GM12864 (cell line): Measurements from ENCODE around the gene PEX5.

Source experiments
- DNase-seq: peaks from one replicate; pipeline ENCODE4 v3.0.0-alpha.2; 2011; ENCODE audit warnings: low read depth
- H3K4me3 ChIP-seq: 2 replicates; pipeline ENCODE4 v1.5.1; 2011; ENCODE audit warnings: mild to moderate bottlenecking, low read depth, low read length, control low read depth
- CTCF ChIP-seq: IDR thresholded peaks from 2 replicates; pipeline ENCODE4 v1.5.1; 2011; ENCODE audit warnings: low read depth, mild to moderate bottlenecking, moderate library complexity, low read length, control low read depth, inconsistent platforms; ENCODE audit errors: missing control alignments

Gene PEX5

GRCh38 chr12:7160183-7160582 is 29.3 kb upstream of the PEX5 start:
- H3K4me3 ChIP-seq = no peak overlapping the region

GRCh38 chr12:7161327-7161726 is 28.2 kb upstream of the PEX5 start:
- no peak for TF ChIP-seq CTCF
- DNase-seq = no peak
- H3K4me3 ChIP-seq = no peak overlapping the region

More at GRCh38 chr12:7160183-7160582, 29.3 kb upstream of the PEX5 start:
- no peak for DNase-seq
- no peak for TF ChIP-seq CTCF

- DNase-seq = no peak
- H3K4me3 ChIP-seq = no peak overlapping the region
- TF ChIP-seq CTCF = no peak
These were observed 27.7 kb upstream of the PEX5 start for GRCh38 chr12:7161811-7162210.

GRCh38 chr12:7162691-7163114 is 26.8 kb upstream of the PEX5 start:
- no peak for DNase-seq
- peak; percentile 54 for TF ChIP-seq CTCF
- no peak overlapping the region for H3K4me3 ChIP-seq

GRCh38 chr12:7169951-7170350 is 19.5 kb upstream of the PEX5 start:
- no peak overlapping the region for H3K4me3 ChIP-seq
- no peak for DNase-seq
- no peak for TF ChIP-seq CTCF

GRCh38 chr12:7171854-7172253 is 17.6 kb upstream of the PEX5 start:
- no peak for DNase-seq
- TF ChIP-seq CTCF = no peak
- H3K4me3 ChIP-seq = no peak overlapping the region

- H3K4me3 ChIP-seq = no peak overlapping the region
- no peak for DNase-seq
- TF ChIP-seq CTCF = no peak
These were observed 14.0 kb upstream of the PEX5 start for GRCh38 chr12:7175493-7175892.
